Common myeloid progenitor, CD34-positive (primary cell): ENCODE data around the gene EGFL8.
"Not testable (repeated sequence)": the region's sequence is repeated elsewhere in the genome, so short reads cannot be mapped to it uniquely, and the experiment has no call there.

Experiments
- CTCF ChIA-PET: fragments of 350-600 bp; sonication (Branson Sonifier 250); formaldehyde crosslinking; loops from one replicate; lab custom pipeline; 2021; ENCODE audit warnings: antibody characterized with exemption; lab: Charles Lee
- POLR2A ChIA-PET: fragments of 350-600 bp; sonication (Branson Sonifier 250); formaldehyde crosslinking; loops from one replicate; lab custom pipeline; 2021; ENCODE audit warnings: antibody characterized with exemption; lab: Charles Lee
- DNase-seq, 3 donors: peaks; one replicate each; pipeline versions ENCODE4 v3.0.0 to v3.0.0-alpha.2; 2013
- H3K27ac ChIP-seq, 2 experiments: 1 replicate in 1 of 2; 2 replicates in 1 of 2; pipeline ENCODE4 v1.7.0; 2013; ENCODE audit warnings: inconsistent platforms in 2 of 2, low read length in 2 of 2, mild to moderate bottlenecking in 2 of 2, low read depth in 1 of 2, moderate library complexity in 1 of 2; ENCODE audit not compliant: severe bottlenecking in 2 of 2, insufficient read depth in 1 of 2, poor library complexity in 1 of 2
- H3K27me3 ChIP-seq, 5 experiments: replicated peaks in 2 of 5; 1 replicate in 3 of 5; 2 replicates in 2 of 5; pipeline versions ENCODE4 v1.6.1 to v1.7.0; 2013; ENCODE audit warnings: low read length in 4 of 5, mild to moderate bottlenecking in 2 of 5, moderate library complexity in 2 of 5, inconsistent platforms in 1 of 5; ENCODE audit not compliant: insufficient read depth in 5 of 5, control insufficient read depth in 4 of 5
- H3K36me3 ChIP-seq, 4 experiments: 1 replicate in 2 of 4; 2 replicates in 2 of 4; pipeline versions ENCODE4 v1.6.1 to v1.7.0; 2013; ENCODE audit warnings: low read length in 3 of 4, control low read depth in 1 of 4, mild to moderate bottlenecking in 1 of 4; ENCODE audit not compliant: control insufficient read depth in 4 of 4, insufficient read depth in 4 of 4
- H3K4me1 ChIP-seq, 4 experiments: 1 replicate in 3 of 4; 2 replicates in 1 of 4; pipeline versions ENCODE4 v1.6.1 to v1.7.1; 2013; ENCODE audit warnings: low read length in 3 of 4, mild to moderate bottlenecking in 3 of 4, control low read depth in 1 of 4, inconsistent platforms in 1 of 4, moderate library complexity in 1 of 4; ENCODE audit not compliant: control insufficient read depth in 4 of 4, insufficient read depth in 4 of 4; ENCODE audit errors: control extremely low read depth in 1 of 4
- H3K4me3 ChIP-seq, 7 experiments: 1 replicate in 4 of 7; 2 replicates in 3 of 7; pipeline versions ENCODE4 v1.5.1 to v1.7.0; 2013; ENCODE audit warnings: mild to moderate bottlenecking in 7 of 7, low read length in 6 of 7, moderate library complexity in 6 of 7, inconsistent platforms in 2 of 7, low read depth in 2 of 7, control low read depth in 1 of 7; ENCODE audit not compliant: insufficient read depth in 4 of 7, control insufficient read depth in 1 of 7; ENCODE audit errors: extremely low read depth in 1 of 7
- H3K9me3 ChIP-seq, 5 experiments: 1 replicate in 4 of 5; 2 replicates in 1 of 5; pipeline versions ENCODE4 v1.6.1 to v1.7.1; 2013; ENCODE audit warnings: low read length in 4 of 5, mild to moderate bottlenecking in 2 of 5, inconsistent platforms in 1 of 5, low read depth in 1 of 5, moderate library complexity in 1 of 5; ENCODE audit not compliant: control insufficient read depth in 4 of 5, insufficient read depth in 2 of 5; ENCODE audit errors: control extremely low read depth in 1 of 5
- WGBS: methylation state at CpG from one replicate; pipeline ENCODE4 v1.1.5; 2013; ENCODE audit not compliant: insufficient coverage; 5-methylcytosine and 5-hydroxymethylcytosine counted together

Gene EGFL8

DNA sequence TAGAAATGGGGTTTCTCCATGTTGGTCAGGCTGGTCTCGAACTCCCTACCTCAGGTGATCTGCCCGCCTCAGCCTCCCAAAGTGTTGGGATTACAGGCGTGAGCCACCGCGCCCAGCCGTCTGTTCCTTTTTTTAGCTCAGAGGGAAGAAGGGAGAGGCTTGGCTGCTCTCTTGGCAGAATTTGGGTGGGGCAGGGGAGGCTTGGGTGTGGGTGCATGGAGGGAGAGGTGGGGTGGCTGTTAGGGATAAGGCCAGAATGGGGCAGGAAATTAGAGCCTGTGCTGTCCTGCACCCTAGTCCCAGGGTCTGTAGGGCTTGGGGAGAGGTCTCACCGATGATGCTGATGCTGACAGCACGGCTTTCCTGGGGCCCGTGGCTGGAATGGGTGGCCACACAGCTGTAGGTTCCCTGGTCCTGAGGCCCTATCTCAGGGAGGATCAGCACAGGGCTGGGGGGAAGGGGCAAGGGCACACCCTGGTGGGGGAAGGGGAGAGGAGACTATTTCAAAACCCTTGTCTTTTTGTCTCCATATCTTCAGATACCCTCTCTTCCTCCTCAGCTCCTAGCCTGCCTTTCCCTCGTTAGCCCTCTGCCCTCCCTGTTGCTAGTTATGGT lies 17.6 kb downstream of the EGFL8 start:
- 95% methylated on average over 8 of the region's 10 CpGs for WGBS
- Histone ChIP-seq H3K4me1 (peaks cover 10 to 39% (median 29%) of the 10 kb centered on the region in 4 experiments), H3K27me3 (no peaks in the 10 kb centered on the region), H3K36me3 (peaks cover 10 to 54% (median 40%) of the 10 kb centered on the region in 4 experiments), H3K27ac (peak overlapping the region in 1 of 2 experiments; percentile 65), H3K4me3 (no peak overlapping the region), H3K9me3 (no peaks in the 10 kb centered on the region)
- no peak for DNase-seq
- ChIA-PET CTCF (interaction anchor here (0.6 to 2.3 kb wide), 6 partner anchors 9 to 52 kb away, joined by 3 to 10 read pairs (median 4); partner anchors contain the start of gene GPSM3), POLR2A (interaction anchor here (1.1 kb wide), 1 partner anchor 13 kb away, joined by 3 read pairs; no protein-coding TSS in a partner anchor)

DNA sequence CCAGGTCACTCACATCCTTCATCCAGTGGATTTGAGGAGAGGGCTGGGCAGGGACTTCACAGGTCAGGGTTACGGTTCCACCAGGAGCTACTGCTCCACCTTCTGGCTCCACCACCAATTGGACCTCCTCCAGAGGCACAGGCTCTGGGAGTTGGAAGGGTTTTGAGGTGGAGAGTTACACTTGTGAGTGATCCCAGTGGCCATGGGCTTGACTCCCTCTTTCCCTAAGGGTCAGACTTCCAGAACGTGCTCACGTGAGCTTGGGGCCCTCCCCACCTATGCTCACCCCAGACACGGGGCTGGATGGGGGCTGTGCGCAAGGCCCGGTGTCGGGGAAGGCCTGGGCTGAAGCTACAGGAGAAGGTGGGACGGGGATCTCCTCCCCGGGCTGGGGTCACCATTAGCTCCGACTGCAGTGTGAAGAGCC lies 18.2 kb downstream of the EGFL8 start:
- WGBS = 96% methylated on average over 8 of the region's 10 CpGs
- no peaks in the 10 kb centered on the region for H3K27me3 ChIP-seq
- CTCF ChIA-PET = interaction anchor here (1.1 to 2.3 kb wide), 5 partner anchors 8 to 14 kb away, joined by 3 to 10 read pairs (median 5); partner anchors contain the start of gene GPSM3
- no peak overlapping the region for H3K4me3 ChIP-seq
- peaks cover 9 to 39% (median 29%) of the 10 kb centered on the region in 4 experiments for H3K4me1 ChIP-seq
- H3K9me3 ChIP-seq = no peaks in the 10 kb centered on the region
- peak overlapping the region in 1 of 2 experiments; percentile 65 for H3K27ac ChIP-seq
- H3K36me3 ChIP-seq = peaks cover 10 to 59% (median 44%) of the 10 kb centered on the region in 4 experiments
- no peak for DNase-seq
- POLR2A ChIA-PET = interaction anchor here (0.7 kb wide), 1 partner anchor 8 kb away, joined by 3 read pairs; no protein-coding TSS in a partner anchor

DNA sequence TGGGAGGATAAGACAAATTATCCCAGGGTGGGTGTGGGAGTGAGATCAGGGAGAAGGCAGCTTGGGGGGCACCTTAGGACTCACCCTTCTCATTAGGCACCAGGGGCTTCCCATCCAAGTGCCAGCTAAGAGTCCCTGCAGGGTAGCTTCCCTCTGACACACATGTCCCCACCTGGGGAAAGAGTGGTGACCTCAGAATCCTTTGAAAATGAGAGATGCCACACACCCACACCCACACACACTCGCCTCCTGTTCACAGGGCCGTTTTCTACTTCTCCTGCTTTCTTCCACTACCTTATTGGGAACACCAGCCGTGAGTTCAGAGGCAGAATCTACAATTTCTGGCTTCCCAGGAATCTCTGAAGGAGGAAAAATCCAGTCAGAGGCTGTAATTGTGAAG lies 18.6 kb downstream of the EGFL8 start:
- Histone ChIP-seq H3K27me3 (no peaks in the 10 kb centered on the region), H3K27ac (peak overlapping the region in 1 of 2 experiments; percentile 65), H3K9me3 (no peaks in the 10 kb centered on the region), H3K36me3 (peaks cover 10 to 63% (median 46%) of the 10 kb centered on the region in 4 experiments), H3K4me1 (peaks cover 9 to 42% (median 33%) of the 10 kb centered on the region in 4 experiments), H3K4me3 (no peak overlapping the region)
- no peak for DNase-seq
- ChIA-PET POLR2A (interaction anchor here (0.7 kb wide), 1 partner anchor 8 kb away, joined by 3 read pairs; no protein-coding TSS in a partner anchor), CTCF (interaction anchor here (1.1 to 2.3 kb wide), 4 partner anchors 8 to 14 kb away, joined by 3 to 10 read pairs (median 5); partner anchors contain the start of gene GPSM3)
- 100% methylated on average over 2 of the region's 3 CpGs for WGBS

DNA sequence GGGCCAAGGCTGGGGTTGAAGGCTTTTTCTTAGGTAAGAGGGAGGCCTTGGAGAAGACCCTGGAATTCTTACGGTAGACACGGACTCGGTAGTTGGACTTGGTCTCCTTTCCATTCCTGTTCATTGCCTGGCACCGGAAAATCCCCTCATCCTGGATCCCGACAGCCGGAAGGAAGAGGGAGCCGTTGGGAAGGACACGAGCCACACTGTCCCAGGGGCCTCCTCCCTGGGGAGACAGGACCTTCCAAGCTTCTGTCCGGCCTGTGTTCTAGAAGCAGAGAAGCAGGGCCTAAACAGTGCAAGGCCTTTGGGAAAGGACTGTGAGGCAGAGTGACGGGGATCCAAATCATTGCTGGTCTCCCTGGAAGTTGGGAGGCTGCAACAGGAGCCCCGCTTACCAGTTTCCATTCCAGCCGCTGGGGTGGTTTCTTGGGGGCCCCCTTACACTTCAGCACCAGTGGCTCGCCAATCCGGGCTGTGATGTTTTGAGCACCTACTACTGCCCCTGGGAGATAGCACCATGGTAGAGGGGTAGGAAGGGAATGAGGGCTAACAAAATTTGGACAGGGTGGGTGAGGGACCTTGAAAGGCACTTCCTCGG lies 19.2 kb downstream of the EGFL8 start:
- 98% methylated on average over 13 of the region's 15 CpGs for WGBS
- H3K27ac ChIP-seq = peak overlapping the region in 1 of 2 experiments; percentile 54
- POLR2A ChIA-PET = no interaction called here

DNA sequence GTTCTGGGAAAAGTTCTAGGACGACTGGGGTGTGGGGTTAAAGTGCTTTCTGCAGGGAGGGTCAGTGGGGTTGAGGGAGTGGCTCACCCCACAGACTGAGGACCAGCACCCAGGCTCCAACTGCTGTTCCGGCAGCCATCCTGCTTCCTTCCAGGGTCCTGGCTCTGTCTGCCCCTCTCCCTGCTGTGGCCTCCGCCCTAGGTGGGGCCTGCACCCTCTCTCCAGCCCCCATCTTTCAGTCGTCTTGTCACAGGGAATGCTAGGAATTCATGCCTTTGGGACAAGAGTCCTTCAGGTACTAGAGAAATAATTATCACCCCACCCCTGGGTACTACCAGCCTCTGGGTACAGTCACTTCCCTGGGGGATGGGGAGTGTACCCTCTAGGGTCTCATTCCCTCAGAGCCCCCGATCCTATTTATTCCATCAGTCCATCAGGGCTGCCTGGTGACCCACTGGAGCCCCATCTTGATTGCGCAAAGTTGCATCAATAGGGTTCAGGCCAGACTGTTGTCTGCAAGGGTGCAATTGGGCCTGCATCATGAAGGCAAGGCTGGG lies 19.8 kb downstream of the EGFL8 start, which contains the start of gene AGER:
TSS of gene AGER (minus strand) at position 170 of the 557 bp plus-strand sequence. CDS start at position 139, 31 bp downstream.
- 91% methylated on average over 4 of the region's 6 CpGs for WGBS
- Histone ChIP-seq H3K9me3 (no peaks in the 10 kb centered on the region), H3K27ac (peak within 1 kb of the TSS in 1 of 2 experiments; percentile 54), H3K4me3 (no peak within 1 kb of the TSS), H3K4me1 (peaks cover 6 to 47% (median 38%) of the 10 kb centered on the region in 4 experiments), H3K36me3 (peaks cover 10 to 70% (median 47%) of the 10 kb centered on the region in 4 experiments), H3K27me3 (no peaks in the 10 kb centered on the region)
- DNase-seq = no peak
- CTCF ChIA-PET = interaction anchor here (2.3 kb wide), 1 partner anchor 12 kb away, joined by 10 read pairs; no protein-coding TSS in a partner anchor
- POLR2A ChIA-PET = no interaction called here

More for the DNA sequence above, 19.2 kb downstream of the EGFL8 start:
- CTCF ChIA-PET = interaction anchor here (1.8 to 2.3 kb wide), 2 partner anchors 9 to 13 kb away, joined by 5 to 10 read pairs; partner anchors contain the start of gene GPSM3
- no peaks in the 10 kb centered on the region for H3K9me3 ChIP-seq
- H3K4me1 ChIP-seq = peaks cover 9 to 47% (median 38%) of the 10 kb centered on the region in 4 experiments
- H3K4me3 ChIP-seq = no peak overlapping the region
- no peak for DNase-seq
- H3K27me3 ChIP-seq = no peaks in the 10 kb centered on the region
- peaks cover 10 to 66% (median 47%) of the 10 kb centered on the region in 4 experiments for H3K36me3 ChIP-seq

DNA sequence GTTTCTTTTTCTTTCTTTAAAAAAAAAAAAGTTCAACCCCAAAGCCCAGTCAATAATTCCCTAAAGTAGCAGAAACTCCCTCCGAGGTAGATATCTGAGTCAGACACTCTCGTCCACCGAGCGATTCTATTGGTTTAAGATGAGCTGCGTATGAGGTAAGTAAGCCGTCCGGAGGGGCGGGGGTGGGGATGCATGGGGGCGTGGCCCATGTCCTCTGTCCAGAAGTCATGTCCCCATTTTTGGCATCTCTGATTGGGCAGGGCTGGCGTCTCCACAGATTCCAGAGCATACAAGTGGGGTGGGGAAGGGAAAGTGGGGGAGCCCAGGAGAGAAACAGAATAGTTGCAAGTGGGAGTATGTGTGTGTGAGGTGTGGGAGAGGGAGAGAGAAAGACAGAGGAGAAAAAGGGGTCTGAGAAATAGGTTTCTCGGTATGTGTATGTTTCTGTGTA lies 21.3 kb downstream of the EGFL8 start:
- H3K9me3 ChIP-seq, H3K27me3 ChIP-seq, H3K4me3 ChIP-seq, DNase-seq, CTCF ChIA-PET, POLR2A ChIA-PET: not testable (repeated sequence)
- Histone ChIP-seq H3K36me3 (peaks cover 8 to 62% (median 40%) of the 10 kb centered on the region in 4 experiments), H3K4me1 (peaks cover 6 to 44% (median 35%) of the 10 kb centered on the region in 4 experiments), H3K27ac (peak overlapping the region in 1 of 2 experiments; percentile 69)
- WGBS = 94% methylated on average over 2 of the region's 11 CpGs
